Loucy (cell line): ENCODE data around the gene RGS19.

ENCODE experiments used
- H2AFZ ChIP-seq: fragments of 200-600 bp; sonication (generic); 2 replicates; pipeline ENCODE4 v1.6.0; 2016; ENCODE audit warnings: antibody characterized with exemption, mild to moderate bottlenecking, low read length, moderate library complexity
- H3F3A ChIP-seq: fragments of 200-600 bp; 2 replicates; pipeline ENCODE4 v1.6.0; 2016; ENCODE audit warnings: antibody characterized with exemption, low read depth, mild to moderate bottlenecking
- H3K27me3 ChIP-seq: fragments of 200-600 bp; sonication (generic); 2 replicates; pipeline ENCODE4 v1.6.1; 2014; ENCODE audit warnings: low read length, mild to moderate bottlenecking; ENCODE audit not compliant: insufficient read depth, poor library complexity, severe bottlenecking
- H3K36me3 ChIP-seq: fragments of 200-600 bp; sonication (generic); 2 replicates; pipeline ENCODE4 v1.6.1; 2016; ENCODE audit warnings: low read length; ENCODE audit not compliant: insufficient read depth
- H3K4me1 ChIP-seq: fragments of 200-600 bp; sonication (generic); 2 replicates; pipeline ENCODE4 v1.5.1; 2014; ENCODE audit warnings: low read length, mild to moderate bottlenecking; ENCODE audit not compliant: insufficient read depth, poor library complexity, severe bottlenecking
- H3K4me2 ChIP-seq: fragments of 200-600 bp; sonication (generic); 2 replicates; pipeline ENCODE4 v1.6.0; 2014; ENCODE audit warnings: antibody characterized with exemption, low read length, low read depth, mild to moderate bottlenecking; ENCODE audit not compliant: poor library complexity, severe bottlenecking
- H3K4me3 ChIP-seq: fragments of 200-600 bp; sonication (generic); 2 replicates; pipeline ENCODE4 v1.5.1; 2014; ENCODE audit warnings: low read length, mild to moderate bottlenecking, mixed read lengths; ENCODE audit not compliant: poor library complexity, severe bottlenecking
- H3K79me2 ChIP-seq: fragments of 200-600 bp; sonication (generic); 2 replicates; pipeline ENCODE4 v1.6.1; 2014; ENCODE audit warnings: low read length; ENCODE audit not compliant: insufficient read depth
- H3K9ac ChIP-seq: fragments of 200-600 bp; sonication (generic); 2 replicates; pipeline ENCODE4 v1.6.0; 2014; ENCODE audit warnings: mild to moderate bottlenecking, low read depth, low read length, moderate library complexity; ENCODE audit not compliant: poor library complexity, severe bottlenecking
- H3K9me2 ChIP-seq: fragments of 200-600 bp; sonication (generic); replicated peaks from 2 replicates; pipeline ENCODE4 v1.6.1; 2016; ENCODE audit warnings: low read depth, low read length, mixed read lengths
- H3K9me3 ChIP-seq: fragments of 200-600 bp; sonication (generic); 2 replicates; pipeline ENCODE4 v1.6.1; 2014; ENCODE audit warnings: mild to moderate bottlenecking, antibody characterized with exemption, low read length, low read depth; ENCODE audit not compliant: insufficient read depth
- H4K20me1 ChIP-seq: fragments of 200-600 bp; sonication (generic); 2 replicates; pipeline ENCODE4 v1.6.0; 2014; ENCODE audit warnings: antibody characterized with exemption, low read length, mild to moderate bottlenecking; ENCODE audit not compliant: insufficient read depth, poor library complexity, severe bottlenecking
- CTCF ChIP-seq: fragments of 200-600 bp; sonication (generic); conservative IDR thresholded peaks from 2 replicates; pipeline ENCODE4 v1.5.1; 2014; ENCODE audit warnings: mild to moderate bottlenecking, antibody characterized with exemption, low read length
- EZH2phosphoT487 ChIP-seq: fragments of 200-600 bp; IDR thresholded peaks from 2 replicates; pipeline ENCODE4 v1.6.1; 2018; ENCODE audit warnings: antibody characterized with exemption, mild to moderate bottlenecking, moderate library complexity, borderline replicate concordance

The RGS19 gene

GRCh38 chr20:64024141-64024990 is 55.0 kb downstream of the RGS19 start:
- Histone ChIP-seq H3K36me3 (peaks cover 84% of the 10 kb centered on the region; the same call in 1 of the 2 replicates), H3K79me2 (no peaks in the 10 kb centered on the region), H3K9ac (no peak overlapping the region), H3K4me1 (no peaks in the 10 kb centered on the region), H3F3A (no peaks in the 10 kb centered on the region), H4K20me1 (no peaks in the 10 kb centered on the region), H3K9me3 (no peaks in the 10 kb centered on the region), H3K27me3 (no peaks in the 10 kb centered on the region), H3K4me2 (no peak overlapping the region), H3K4me3 (no peak overlapping the region), H3K9me2 (no peaks in the 10 kb centered on the region), H2AFZ (no peak overlapping the region)
- no peak for TF ChIP-seq EZH2phosphoT487
- no peak for TF ChIP-seq CTCF

- TF ChIP-seq CTCF = no peak
- TF ChIP-seq EZH2phosphoT487 = no peak
- H3K9me3 ChIP-seq = no peaks in the 10 kb centered on the region
- peaks cover 86% of the 10 kb centered on the region; the same call in 1 of the 2 replicates for H3K36me3 ChIP-seq
- H3K4me2 ChIP-seq = no peak overlapping the region
- no peak overlapping the region for H3K9ac ChIP-seq
- no peaks in the 10 kb centered on the region for H3F3A ChIP-seq
- no peak overlapping the region for H3K4me3 ChIP-seq
- no peaks in the 10 kb centered on the region for H4K20me1 ChIP-seq
- H3K79me2 ChIP-seq = no peaks in the 10 kb centered on the region
- H2AFZ ChIP-seq = no peak overlapping the region
- H3K27me3 ChIP-seq = no peaks in the 10 kb centered on the region
- H3K4me1 ChIP-seq = no peaks in the 10 kb centered on the region
- no peaks in the 10 kb centered on the region for H3K9me2 ChIP-seq
These were observed 55.8 kb downstream of the RGS19 start for GRCh38 chr20:64023361-64024140.
